CD4-positive, alpha-beta T cell treated with Interleukin-10 for 1 hour (primary cell): Measurements from ENCODE around the gene CRYM.
"Not testable (repeated sequence)": the region's sequence is repeated elsewhere in the genome, so short reads cannot be mapped to it uniquely, and the experiment has no call there.

Source experiments
- DNase-seq: peaks from one replicate; pipeline ENCODE4 v3.0.0-alpha.2; 2020

Gene CRYM

DNA sequence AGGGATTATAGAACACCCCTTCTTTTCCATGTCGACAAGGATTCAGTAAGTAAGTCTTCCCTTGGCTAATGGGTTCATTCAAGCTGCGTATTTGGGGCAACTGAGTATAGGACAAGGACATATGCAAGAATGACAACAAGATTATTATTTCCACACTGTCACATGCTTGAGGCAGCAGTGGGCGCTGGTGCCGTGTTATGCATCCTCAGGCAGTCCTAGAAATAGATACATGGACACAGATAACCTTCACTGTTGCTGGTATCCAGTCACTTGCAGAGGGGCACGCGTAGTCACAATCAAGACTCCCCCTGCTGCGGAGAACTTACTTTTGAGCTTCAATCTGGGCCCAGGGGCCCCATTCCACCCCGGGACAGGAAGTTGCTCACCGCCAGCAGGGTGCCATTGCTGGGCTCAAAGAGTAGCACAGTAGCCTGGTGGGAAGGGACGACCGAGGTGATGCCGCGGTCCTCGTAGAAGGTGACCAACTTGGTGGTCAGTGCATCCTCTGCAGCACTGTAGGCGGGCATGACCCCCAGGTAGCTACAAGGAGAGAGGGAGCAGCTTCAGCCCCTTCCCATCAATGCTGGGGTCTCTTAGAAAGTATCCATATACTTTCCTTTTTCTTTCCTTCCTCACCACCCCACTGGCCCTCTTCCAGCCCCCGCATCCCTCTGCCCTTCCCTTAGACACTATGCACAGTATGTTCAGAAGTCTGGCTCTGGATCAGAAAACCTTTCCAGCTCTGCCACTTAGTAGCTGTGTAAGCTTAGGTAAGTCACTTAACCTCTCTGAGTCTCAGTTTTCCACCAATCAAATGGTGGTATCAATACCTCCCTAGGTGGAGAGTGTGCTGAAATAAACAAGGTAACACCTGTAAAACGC lies 804 bp downstream of the CRYM start:
- no peak for DNase-seq

DNA sequence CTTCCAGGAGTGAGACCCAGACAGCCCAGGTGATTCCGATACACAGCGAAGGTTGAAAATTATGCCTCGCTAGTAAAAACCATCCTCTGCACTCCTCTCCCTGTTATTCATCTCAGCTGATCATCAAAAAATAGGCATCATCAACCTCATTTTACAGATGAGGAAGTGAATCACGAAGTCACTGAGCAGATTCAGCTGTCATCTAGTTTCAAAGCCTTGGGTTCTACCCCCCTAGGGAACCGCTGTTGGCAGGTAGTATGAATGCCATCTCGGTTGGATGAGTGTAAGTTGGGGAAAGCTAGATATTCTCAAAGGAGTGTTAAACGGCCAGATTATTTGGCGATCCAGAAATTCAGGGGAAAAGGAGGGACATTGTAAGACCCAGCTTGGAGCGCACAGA lies 2.0 kb downstream of the CRYM start:
- no peak for DNase-seq

DNA sequence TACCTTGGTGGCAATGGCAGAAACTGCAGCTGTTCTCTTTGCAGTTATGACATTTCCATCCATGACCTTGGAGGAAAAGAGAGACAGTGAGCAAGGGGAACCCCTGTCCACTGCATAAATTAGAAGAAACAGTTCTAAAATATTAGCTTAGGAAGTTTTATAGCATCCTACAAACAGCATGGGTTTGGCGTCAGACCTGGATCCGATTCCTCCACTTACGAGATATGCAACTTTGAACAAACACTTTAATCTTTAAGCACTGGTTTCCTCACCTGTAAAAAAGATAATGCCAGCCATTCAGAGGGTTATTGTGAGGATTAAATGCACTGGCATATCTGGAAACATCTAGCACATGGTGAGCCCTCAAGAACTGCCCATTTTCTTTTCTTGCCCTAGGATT lies 2.6 kb downstream of the CRYM start:
- DNase-seq, result no peak

DNA sequence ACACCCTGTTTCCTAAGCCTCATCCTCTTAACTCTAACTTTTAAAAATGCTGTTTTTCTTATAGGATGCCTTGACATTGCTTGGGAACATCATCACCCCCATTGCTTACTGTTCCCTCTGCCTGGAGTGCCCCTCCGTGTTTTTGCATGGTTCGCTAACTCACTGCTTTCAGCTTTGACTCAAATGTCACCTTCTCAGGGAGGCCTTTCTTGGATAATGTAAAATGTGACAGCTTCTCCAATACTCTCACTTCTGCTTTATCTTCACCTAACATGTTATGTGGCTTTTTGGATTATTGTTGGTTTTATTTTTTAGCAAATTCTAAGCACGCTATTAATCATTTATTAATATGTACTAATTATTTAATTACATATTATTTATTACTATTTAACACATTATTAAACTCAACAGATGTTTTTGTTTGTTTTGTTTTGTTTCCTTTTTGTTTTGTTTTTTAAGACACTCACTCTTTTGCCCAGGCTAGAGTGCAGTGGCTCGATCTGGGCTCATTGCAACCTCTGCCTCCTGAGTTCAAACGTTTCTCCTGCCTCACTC lies 3.8 kb downstream of the CRYM start:
- no peak for DNase-seq

DNA sequence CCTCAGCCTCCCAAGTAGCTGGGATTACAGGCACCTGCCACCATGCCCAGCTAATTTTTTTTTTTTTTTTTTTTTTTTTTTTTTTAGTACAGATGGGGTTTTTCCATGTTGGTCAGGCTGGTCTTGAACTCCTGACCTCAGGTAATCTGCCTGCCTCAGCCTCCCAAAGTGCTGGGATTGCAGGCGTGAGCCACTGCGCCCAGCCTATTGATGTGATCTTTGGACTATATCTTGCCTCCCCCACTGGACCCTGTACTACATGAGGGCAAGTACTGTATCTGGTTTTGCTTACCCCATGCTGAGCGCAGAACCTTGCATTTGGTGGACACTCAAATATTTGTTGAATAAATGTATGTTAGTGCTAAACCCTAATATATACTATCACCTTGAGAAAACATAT lies 5.3 kb downstream of the CRYM start:
- not testable (repeated sequence) for DNase-seq

DNA sequence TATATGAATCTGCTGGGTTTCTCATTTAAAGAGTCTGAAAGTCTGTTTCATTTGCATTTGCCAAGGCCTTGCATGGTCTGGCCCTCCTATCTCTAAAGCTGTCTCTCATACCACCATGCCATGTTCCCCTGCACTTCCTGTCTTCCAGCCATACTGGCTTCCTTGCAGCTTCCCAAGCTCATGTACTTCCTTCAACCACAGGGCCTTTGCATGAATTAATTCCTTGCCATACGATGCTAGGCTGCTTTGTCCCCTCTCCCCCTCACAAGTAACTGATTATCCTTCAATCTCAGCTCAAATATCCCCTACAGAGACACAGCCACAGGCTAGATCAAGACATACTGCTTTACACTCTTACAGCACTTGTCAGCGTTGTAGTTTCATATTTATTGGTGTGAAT lies 5.8 kb downstream of the CRYM start:
- no peak for DNase-seq

DNA sequence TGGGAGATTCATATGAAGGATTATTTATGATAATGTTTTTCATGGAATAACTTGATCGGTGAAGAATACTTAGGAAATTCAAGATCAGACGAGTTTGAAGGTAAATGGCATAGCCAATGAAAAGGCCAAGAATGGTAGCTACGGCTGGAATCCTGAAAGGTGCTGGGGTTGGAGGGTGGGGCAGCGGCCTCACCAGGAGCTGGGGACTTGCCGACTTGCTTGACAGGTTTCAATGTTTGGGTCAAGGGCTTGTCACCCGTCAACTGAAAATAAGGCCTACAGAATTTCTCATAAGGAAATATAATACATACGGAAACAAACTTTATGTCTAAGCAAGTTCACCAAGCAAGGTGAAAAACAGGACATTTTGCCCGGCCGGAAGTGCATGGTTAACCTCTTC lies 9.9 kb downstream of the CRYM start:
- DNase-seq, result no peak

DNA sequence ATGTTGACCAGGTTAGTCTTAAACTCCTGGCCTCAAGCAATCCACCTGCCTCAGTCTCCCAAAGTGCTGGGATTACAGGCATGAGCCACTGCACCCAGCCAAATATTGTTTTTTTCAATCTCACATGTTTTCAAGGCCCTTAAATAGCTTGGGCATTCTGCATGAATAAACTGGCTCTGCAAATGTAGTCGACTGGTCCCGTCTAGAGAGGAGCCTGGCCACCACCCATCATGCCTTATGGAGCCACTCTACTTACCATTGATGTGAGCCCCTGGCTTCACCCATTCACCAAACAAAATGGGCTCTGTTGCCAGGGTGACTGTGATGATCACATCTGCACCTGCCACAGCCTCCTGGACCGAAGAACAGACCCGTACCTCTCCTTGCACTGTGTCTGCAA lies 10.8 kb downstream of the CRYM start:
- no peak for DNase-seq

DNA sequence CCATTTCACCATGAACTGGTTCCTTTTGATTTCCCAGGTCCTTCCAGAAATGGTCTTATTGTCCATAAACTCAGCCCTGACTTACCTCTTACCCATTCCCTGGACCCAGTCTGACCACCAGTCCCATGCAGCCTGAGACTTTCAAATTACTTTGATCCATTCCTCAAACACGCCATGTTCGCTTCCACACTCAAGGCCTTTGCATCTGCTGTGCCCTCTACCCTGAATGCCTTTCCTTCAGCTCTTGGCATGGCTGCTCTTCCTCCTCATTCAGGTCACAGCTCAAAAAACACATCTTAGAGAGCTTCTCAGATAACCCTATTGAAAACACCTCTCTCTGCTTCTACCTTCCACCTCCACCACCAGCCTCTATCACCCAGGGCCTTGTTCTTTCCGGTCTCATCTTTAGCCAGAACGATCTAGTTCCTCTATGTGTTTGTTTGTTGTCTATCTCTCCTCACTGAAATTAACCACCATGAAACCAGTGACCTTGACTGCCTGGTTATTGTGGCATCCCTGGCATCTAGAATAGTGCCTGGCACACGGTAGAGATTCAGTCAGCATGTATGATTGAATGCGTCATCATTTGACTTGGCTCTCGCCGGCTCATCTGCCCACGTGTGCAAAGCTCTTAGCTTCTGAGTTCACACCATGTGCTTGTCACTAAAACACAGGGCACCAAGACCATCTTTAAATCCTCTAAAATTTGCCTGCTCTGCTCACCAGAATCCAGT lies 12.8 kb downstream of the CRYM start:
- no peak for DNase-seq

DNA sequence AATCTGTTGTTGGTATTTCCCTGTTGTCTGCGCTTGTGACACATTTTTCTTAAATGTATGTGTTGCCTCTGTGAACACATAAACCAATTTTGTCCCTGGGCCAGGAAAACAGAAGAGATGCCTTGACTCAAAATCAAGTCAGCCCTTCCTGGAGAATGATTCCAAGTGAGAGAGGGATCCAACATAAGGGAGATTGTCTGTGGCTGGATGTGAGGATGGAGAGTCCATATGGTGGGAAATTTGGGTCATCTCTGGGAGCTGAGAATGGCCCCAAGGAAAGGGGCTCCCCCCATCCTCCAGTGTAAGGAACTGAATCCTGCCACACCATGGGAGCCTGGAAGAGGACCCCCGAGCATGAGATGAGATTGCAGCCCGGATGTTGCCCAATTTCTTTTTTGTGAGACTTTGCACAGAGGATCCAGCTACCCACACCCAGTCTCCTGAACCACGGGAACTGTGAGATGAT lies 13.5 kb downstream of the CRYM start:
- no peak for DNase-seq

DNA sequence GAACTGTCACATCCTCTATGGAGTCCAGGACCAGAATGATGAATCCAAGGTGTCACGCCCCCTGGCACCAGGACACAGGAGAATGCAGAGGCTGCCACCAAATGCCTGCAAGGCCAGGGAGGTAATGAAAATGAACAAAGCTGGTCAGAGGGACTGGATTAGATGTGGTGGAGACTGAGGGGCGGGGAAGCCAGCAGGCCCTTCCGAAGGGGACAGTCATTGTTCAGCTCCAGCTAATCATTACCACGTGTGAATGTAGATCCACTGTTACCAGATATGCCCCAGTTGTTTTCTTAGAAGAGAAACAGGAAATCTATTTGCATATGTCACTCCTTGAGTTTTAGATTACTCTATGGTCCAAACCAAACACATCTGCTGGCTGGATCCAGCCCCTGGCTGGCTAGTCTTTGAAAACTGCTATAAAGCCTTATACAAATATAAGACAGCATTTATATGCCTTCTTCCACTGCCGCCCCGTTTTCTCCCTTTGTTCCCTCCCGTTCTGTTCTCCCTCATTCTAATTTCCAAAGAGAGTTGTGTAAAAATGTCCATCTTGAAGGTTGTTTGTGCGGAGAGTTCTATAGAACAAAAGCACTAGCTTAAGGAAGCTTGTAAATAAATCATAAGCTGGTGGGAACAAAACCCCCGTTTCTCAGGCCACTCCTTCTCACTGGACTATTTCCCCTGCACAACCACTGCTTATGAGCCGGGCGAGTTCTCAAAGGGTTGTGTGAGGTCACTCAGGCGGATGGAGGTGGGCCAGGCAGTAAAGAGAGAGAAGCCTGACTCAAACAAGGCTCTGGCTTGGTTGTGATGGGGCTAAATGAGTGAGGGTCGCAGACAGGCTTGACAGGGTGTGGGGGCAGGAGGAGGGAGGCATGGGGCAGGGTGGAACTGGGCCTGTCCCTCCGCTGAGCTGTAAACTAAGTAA lies 14.2 kb downstream of the CRYM start:
- DNase-seq, result no peak

DNA sequence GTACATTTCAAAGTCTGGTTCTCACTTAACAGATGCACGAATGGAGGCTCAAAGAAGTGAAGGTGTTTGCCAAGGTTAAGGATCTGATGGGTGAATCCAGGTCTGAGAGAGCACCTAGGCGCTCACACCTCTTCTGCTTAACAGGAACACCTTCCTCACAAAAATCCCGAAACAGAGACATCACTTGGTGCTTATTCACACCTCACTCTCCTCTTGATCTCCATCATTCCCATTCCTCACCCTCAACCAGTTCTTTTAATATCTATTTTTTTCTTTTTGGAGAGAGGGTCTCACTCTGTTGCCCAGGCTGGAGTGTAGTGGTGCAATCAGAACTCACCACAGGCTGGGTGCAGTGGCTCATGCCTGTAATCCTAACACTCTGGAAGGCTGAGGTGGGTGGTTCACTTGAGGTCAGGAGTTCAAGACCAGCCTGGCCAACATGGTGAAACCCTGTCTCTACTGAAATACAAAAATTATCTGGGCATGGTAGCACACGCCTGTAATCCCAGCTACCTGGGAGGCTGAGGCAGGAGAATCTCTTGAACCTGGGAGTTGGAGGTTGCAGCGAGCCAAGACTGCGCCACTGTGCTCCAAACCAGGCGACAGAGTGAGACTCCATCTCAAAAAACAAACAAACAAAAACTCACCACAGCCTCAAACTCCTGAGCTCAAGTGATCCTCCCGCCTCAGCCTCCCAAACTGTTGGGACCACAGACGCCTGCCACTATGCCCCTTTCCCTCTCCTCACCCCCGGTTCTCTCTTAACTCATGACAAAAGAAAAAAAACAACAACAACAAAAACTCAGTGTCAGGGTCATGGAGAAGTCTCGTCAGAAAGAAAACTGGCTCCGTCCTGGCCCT lies 15.1 kb downstream of the CRYM start:
- DNase-seq, result no peak

DNA sequence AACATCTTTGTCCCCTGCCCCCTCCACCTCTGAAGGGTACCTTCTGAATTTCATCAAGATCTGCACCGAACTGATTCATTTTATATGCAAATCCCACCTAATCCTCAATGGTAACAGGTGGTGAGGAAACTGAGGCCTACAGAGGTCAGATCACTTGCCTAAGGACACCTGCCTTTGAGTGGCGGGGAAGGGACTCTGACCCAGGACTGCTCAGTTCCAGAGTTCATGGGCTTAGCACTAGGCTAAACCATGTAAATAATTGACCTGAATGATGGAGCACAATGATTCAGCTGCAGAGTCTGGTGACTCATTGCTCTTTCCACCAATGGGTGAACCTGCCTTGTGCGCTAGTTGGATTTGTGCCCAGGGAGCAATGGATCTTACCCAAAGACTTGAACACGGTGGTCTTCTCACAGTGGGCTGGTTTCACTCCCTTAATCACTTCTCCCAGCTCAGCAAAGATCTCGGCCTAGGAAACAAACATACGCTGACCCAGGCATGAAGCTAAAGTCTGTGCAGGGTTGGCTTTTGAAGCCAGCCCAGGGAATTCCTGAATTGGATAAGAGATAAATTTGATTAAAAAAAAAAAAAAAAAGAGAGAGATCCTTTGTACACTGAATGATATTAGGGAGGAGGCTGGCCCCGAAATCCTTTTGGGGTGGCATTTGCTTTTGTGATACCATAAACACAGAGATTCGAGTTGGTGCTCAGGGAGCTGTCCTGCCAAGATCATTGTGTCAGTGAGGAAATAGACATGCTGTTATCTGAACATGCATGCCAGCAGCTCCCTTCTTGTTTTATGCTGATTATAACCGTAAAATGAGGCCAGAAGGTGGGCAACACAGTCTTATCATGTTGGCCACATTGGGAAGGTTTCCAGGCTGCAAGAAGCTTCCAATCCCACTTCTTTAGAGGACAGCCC lies 17.0 kb downstream of the CRYM start:
- no peak for DNase-seq

DNA sequence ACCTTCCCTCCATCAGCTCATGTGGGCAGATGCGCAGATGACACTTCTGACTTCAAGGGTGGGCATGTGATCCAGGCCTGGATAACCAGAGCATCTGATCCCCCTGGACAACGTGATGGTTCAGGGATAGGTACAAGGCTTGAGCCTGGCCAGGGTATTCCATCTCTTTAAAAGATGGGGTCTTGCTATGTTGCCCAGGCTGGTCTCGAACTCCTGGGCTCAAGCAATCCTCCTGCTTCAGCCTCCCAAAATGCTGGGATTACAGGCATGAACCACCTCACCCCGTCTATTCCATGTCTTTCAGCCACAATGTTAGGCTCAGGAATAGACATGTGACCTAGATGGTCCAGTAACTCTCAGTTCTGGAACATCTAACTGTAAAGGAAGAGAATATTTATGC lies 20.8 kb downstream of the CRYM start:
- no peak for DNase-seq

DNA sequence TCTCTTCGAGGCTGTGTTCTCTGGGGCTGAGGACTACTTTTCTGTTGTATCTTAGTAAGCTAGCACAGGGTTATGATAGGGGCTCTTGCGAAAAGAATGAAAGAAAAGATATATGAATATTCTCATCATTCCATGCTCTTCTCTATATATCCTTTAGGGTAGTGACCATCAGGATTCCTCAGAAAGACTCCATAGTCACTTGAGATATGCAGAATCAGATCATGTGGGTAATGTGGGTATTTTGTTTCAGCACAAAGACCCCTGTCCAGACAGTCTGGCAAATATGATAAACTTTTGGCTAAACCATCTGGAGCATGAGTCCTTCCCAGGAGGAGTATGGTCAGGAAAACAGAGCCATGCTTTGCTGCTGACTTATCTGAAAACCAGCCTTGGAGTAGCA lies 21.5 kb downstream of the CRYM start:
- DNase-seq, result no peak

DNA sequence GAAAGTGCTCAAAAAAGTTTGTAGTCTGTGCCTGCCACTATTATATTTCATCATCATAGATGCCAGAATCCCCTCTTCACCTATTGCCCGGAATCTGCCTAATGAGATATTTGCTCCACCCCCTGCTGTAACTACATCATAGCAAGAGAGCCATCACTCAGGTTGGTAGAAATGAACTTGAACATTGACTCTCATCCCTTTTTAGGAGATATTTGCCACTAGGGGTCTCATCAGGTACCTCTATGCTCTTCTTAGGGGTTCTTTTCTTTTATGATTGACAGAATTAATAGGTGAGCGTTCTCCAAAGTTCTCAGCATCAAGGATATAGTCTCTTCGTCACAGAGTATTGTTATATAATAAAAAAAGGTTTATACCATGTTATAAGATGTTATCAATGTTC lies 24.6 kb downstream of the CRYM start:
- no peak for DNase-seq

DNA sequence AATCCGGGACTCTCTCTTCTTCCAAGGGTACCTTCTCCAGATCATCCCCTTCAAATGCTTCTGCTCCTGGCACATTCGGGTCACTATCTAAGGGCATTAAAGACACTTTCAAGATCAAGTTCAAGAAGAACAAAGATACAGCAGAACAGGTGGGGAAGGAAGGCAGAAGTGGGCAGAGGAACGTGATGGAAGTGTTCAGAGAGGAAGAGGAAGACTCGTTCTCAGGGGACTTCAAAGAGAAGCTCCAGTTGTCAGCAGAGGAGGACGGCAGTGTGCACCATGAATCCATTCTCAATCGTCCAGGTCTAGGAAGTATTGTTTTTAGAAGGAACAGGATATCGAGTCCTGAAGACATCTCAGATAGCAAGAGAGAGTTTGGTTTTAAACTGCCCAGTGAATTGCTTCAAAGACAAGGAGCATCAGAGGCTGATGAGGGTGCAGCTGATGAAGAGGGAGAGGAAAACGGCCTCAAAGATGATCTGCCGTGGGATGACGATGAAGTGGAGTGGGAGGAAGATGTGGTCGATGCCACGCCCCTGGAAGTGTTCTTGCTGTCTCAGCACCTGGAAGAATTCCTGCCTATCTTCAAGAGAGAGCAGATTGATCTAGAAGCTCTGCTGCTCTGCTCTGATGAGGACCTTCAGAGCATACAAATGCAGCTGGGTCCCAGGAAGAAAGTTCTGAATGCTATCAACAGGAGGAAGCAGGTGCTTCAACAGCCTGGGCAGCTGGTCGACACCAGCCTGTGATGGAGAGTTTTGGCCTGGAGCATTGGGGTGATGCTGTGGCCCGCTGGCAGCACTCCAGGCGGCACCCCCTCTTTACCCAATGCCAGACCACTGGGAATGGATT lies 27.8 kb downstream of the CRYM start:
- DNase-seq, result no peak

DNA sequence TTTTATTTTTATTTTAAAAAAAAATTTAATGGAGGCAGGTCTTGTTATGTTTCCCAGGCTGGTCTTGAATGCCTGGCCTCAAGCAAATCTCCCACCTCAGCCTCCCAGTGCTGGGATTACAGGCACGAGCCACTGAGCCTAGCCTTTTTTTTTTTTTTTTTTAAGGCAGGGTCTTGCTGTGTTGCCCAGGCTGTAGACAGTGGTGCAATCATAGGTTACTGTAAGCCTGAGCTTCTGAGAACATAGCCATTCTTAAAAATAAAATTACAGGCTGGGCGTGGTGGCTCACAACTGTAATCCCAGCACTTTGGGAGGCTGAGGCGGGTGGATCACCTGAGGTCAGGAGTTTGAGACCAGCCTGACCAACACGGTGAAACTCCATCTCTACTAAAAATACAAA lies 29.9 kb downstream of the CRYM start:
- DNase-seq, result not testable (repeated sequence)

DNA sequence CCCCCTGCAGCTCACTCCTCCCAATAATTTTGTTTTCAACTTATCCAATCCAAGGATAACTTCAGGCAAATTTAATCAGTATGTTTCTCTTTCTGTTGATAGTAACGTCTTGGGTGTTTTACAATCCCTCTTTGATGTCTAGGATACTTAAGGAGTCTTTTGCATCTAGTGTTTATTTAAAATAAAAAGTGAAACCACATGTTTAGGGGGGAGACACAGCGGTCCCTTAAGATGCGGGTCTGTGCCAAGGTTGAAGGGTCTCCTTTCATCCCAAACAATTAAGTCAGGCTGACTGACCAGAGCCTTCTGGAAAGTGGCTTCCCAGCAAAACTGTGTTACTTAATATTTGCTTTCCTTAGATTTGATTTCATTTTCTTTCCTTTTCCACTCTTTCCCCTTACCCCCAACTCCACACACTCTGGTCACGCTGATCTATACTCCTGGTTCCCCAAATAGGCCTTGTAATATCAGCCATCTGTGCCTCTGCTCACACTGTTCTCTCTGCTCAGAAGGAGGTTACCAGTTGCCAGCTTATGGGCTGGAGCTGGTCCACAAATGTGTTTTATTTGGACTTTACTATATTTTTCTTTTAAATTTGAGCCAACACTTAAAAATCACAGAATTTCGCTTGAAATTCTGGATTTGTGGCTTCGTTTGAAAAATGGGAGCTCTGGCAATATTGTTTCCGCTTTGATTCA lies 33.4 kb downstream of the CRYM start:
- no peak for DNase-seq
